ENCODE measurements around the gene HMGN1. TPM values are rescaled to one million over a fixed set of nuclear protein-coding genes. Genes with fewer than 3 reads are reported as not detected.

HMGN1 gene
- total RNA-seq, 1 donor from 2014 or later: 376 TPM

- H3K4me3 ChIP-seq (ENCODE audit: low read depth, low read length): peak overlapping the region; percentile 69
- no peak for DNase-seq (ENCODE audit: low read depth)
- TF ChIP-seq CTCF (conservative IDR thresholded peaks at IDR 0.05; ENCODE audit: low read depth, low read length): no peak
Measured at GRCh38 chr21:39350094-39351005, 1.5 kb upstream of the HMGN1 start.

DNA sequence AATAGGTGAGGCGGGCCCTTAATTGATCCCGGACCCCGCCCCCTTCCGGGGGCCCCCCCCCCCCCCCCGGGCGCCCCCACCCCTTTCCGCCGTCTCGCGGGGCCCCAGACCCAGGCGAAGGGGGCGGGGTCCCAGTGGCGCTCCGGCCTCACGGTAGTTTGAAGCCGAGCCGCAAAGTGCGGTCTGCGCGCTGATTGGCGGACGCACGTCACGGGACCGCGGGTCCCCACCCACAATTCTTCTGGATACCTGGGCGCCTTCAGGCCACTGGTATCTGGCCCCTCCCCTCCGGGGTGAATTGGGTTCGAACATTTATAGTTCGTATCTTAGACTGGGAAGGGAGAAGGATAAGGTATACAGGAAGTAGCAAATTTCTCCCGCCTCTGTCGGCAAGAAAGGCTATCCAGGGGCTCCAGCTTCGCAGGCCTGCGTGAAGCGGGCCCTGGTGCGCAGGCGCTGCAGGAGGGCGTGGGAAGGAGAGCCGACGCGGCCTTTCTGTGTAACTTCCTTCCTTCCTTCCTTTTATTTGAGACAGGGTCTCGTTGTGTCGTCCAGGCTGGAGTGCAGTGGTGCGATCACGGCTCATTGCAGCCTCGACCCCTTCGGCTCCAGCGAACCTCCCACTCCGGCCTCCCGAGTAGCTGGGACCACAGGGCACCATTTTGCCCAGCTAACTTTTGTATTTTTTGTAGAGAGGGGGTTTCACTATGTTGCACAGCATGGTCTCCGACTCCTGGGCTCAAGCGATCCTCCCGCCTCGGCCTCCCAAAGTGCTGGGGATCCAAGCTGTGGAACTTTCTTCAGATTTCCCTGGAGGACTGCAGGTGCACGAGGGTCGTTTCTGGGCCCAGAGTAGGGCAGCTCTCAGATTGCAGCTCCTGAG, 564 bp upstream of the HMGN1 start:
- H3K4me3 ChIP-seq (ENCODE audit: low read depth, low read length): peak overlapping the region; percentile 69
- peak; percentile 45 for DNase-seq (ENCODE audit: low read depth)
- TF ChIP-seq CTCF (conservative IDR thresholded peaks at IDR 0.05; ENCODE audit: low read depth, low read length): no peak

- DNase-seq (ENCODE audit: low read depth): no peak
- no peak for TF ChIP-seq CTCF (conservative IDR thresholded peaks at IDR 0.05; ENCODE audit: low read depth, low read length)
- H3K4me3 ChIP-seq (ENCODE audit: low read depth, low read length): peak overlapping the region; percentile 90
Measured at GRCh38 chr21:39348040-39348354, 891 bp downstream of the HMGN1 start.

DNA sequence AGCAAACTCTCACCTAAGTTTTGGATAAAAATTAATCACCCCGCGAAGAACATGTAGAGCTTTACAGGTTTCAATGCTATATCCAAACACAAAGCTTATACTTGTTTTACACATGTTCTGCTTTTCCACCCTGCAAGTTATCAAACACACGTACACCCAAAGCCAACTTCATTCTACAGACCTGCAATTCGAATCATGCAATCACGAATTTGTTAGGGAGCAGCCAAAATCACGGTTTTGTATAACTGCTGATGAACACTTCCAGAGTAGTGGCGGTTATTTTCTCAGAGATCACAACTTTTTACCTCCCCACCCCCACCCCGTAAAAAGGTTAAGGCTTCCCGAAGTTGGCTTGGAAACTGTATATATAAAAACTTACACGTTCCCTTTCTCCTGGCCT, 1.4 kb downstream of the HMGN1 start:
- DNase-seq (ENCODE audit: low read depth): no peak
- no peak for TF ChIP-seq CTCF (conservative IDR thresholded peaks at IDR 0.05; ENCODE audit: low read depth, low read length)
- peak overlapping the region; percentile 90 for H3K4me3 ChIP-seq (ENCODE audit: low read depth, low read length)

DNA sequence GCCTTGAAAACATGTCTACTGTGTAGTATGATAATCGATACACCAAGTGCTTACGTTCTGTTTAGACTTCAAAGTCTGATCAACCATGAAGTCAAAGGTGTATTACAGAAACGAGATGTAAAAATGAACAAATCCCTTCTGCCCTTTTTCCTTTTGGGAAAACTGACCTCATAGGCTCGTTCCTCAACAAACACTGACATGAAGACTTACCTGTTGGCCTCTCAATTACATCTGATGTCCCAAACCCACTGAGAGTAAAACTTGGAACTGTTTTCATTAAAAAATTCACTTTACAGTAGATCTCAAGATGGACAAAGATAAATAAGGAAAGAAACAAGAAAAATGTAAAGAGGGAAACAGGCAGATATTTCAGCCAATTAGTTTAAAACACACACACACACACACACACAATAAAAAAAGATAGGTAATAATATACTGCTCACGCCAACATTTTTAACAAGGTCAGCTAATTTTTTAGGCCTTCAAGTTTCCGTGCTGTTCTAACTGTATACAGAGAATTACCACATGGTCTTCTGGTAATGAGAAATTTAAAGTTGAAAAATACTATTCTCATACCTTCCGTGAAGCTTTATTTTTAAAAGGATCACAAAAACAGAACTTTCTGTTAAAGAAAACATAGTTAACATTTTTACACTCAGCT, 2.1 kb downstream of the HMGN1 start:
- TF ChIP-seq CTCF (conservative IDR thresholded peaks at IDR 0.05; ENCODE audit: low read depth, low read length): no peak
- H3K4me3 ChIP-seq (ENCODE audit: low read depth, low read length): peak overlapping the region; percentile 28
- no peak for DNase-seq (ENCODE audit: low read depth)

- H3K4me3 ChIP-seq (ENCODE audit: low read depth, low read length): peak overlapping the region; percentile 28
- no peak for DNase-seq (ENCODE audit: low read depth)
- no peak for TF ChIP-seq CTCF (conservative IDR thresholded peaks at IDR 0.05; ENCODE audit: low read depth, low read length)
Measured at GRCh38 chr21:39346206-39346605, 2.7 kb downstream of the HMGN1 start.

All from epithelial cell of proximal tubule (primary cell).